T-helper 1 cell treated with Interleukin-12 subunit alpha and Interleukin-12 subunit beta and Interleukin-4 antibody, amounts not matched to agents 30 μg/mL and 1 μg/mL, for 36 hours (primary cell): Measurements from ENCODE around the gene FYN.
A peak's percentile ranks its signal among the peaks of the same experiment; 100 is the strongest.

Experiments used
- H3K27ac Mint-ChIP-seq: one replicate; pipeline ENCODE4 v1.8.0; 2021; ENCODE audit warnings: mild to moderate bottlenecking, mixed read lengths
- H3K27me3 Mint-ChIP-seq: one replicate; pipeline ENCODE4 v1.8.0; 2021; ENCODE audit warnings: low read depth, mixed read lengths
- H3K36me3 Mint-ChIP-seq: one replicate; pipeline ENCODE4 v1.8.0; 2021; ENCODE audit warnings: low read depth, mixed read lengths
- H3K4me1 Mint-ChIP-seq: one replicate; pipeline ENCODE4 v1.8.0; 2021; ENCODE audit warnings: low read depth, mixed read lengths
- H3K4me3 Mint-ChIP-seq: one replicate; pipeline ENCODE4 v1.8.0; 2021; ENCODE audit warnings: mild to moderate bottlenecking, moderate library complexity, mixed read lengths
- H3K9me3 Mint-ChIP-seq: one replicate; pipeline ENCODE4 v1.8.0; 2021; ENCODE audit warnings: mixed read lengths

Gene FYN

DNA sequence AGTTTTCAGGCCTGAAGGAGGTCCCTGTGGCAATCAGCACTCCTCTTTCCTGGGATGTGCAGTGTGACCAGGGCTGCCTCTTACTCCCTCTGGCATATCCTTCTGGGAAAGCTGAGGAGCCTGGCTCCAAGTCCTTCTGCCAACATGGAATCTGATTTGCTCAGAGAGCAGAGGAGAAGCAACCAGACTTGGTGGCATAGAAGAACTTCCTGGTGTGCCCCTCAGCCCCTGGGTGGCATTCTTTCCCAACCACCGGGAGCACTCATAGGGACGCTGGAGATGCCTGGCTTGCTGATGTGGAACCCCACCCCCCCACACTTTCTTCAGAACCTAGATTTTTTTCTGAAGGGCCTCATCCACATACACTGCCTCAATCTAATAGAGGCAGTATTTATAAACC, 160.0 kb downstream of the FYN start:
- Mint-ChIP-seq H3K27ac (no peak overlapping the region), H3K4me3 (no peak overlapping the region), H3K9me3 (no peaks in the 10 kb centered on the region), H3K27me3 (no peaks in the 10 kb centered on the region), H3K4me1 (peaks cover 56% of the 10 kb centered on the region), H3K36me3 (peaks cover 37% of the 10 kb centered on the region)

GRCh38 chr6:111711984-111712752, 161.1 kb downstream of the FYN start:
- no peaks in the 10 kb centered on the region for H3K9me3 Mint-ChIP-seq
- no peaks in the 10 kb centered on the region for H3K27me3 Mint-ChIP-seq
- peaks cover 33% of the 10 kb centered on the region for H3K36me3 Mint-ChIP-seq
- no peak overlapping the region for H3K4me3 Mint-ChIP-seq
- peaks cover 56% of the 10 kb centered on the region for H3K4me1 Mint-ChIP-seq
- peak overlapping the region; percentile 57 for H3K27ac Mint-ChIP-seq

DNA sequence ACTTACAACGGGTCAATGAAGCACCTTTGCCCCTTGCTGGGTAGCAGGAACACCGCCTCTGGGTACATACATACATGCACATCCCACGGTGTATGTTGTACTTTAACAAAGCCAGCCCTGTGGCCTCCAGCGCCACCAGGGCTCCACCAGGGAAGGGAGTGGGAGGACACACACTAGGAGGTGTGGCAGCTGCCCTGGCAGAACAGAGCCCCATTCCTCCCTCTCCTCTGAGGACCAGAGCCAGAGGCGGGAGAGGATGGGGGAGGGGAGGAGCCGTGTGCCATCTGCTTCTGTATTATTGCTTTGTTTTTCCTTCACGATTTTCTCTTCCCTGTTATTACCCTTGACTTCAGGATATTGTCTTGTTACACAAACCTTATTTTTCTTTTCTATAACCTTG, 161.8 kb downstream of the FYN start:
- peak overlapping the region; percentile 57 for H3K27ac Mint-ChIP-seq
- H3K9me3 Mint-ChIP-seq: no peaks in the 10 kb centered on the region
- H3K36me3 Mint-ChIP-seq: peaks cover 33% of the 10 kb centered on the region
- H3K4me3 Mint-ChIP-seq: no peak overlapping the region
- H3K4me1 Mint-ChIP-seq: peaks cover 56% of the 10 kb centered on the region
- H3K27me3 Mint-ChIP-seq: no peaks in the 10 kb centered on the region

GRCh38 chr6:111710911-111711310, 162.3 kb downstream of the FYN start:
- Mint-ChIP-seq H3K27me3 (no peaks in the 10 kb centered on the region), H3K27ac (peak overlapping the region; percentile 31), H3K36me3 (peaks cover 32% of the 10 kb centered on the region), H3K4me3 (no peak overlapping the region), H3K4me1 (peaks cover 52% of the 10 kb centered on the region), H3K9me3 (no peaks in the 10 kb centered on the region)

- no peak overlapping the region for H3K4me3 Mint-ChIP-seq
- H3K36me3 Mint-ChIP-seq: peaks cover 29% of the 10 kb centered on the region
Measured at GRCh38 chr6:111710439-111710838, 162.8 kb downstream of the FYN start.

DNA sequence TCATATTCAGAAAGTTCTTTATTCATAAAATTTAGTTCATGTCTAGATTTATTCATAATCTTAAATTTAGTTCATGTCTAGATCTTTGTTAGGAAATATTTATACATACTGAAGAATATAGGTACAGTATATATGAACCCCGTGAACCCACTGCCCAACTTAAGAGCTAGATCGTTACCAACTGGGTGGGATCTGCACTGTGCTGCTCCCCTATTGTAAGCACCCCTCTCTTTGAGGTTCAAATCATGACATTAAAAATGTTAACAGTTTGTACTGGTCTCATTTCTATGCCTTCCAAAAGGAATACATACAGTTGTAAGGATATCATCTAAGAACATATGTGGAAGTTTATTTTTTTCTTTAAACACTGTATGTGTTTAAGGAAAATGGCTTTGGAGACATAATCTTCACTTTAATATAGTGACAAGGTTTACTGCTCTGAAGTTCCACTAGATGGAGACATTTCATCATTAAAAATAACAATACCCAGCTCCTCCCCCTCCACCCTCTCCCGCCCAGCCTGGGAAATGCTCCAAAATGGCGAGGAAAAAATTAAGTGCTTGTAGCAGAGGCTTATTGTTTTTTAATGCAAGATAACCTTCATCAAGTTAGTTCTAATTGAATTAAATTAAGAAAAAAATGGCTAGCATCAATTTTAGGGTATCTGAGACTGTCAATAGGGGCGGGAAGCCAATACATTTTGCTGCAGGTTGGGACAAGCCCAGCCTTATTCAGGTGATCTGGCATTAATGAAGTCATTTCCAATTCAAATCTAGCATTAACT, 163.4 kb downstream of the FYN start:
- Mint-ChIP-seq H3K4me1 (peaks cover 43% of the 10 kb centered on the region), H3K36me3 (peaks cover 27% of the 10 kb centered on the region), H3K27me3 (no peaks in the 10 kb centered on the region), H3K4me3 (no peak overlapping the region), H3K27ac (peak overlapping the region; percentile 8), H3K9me3 (no peaks in the 10 kb centered on the region)

More at GRCh38 chr6:111710439-111710838, 162.8 kb downstream of the FYN start:
- Mint-ChIP-seq H3K4me1 (peaks cover 49% of the 10 kb centered on the region), H3K9me3 (no peaks in the 10 kb centered on the region), H3K27ac (peak overlapping the region; percentile 8), H3K27me3 (no peaks in the 10 kb centered on the region)

DNA sequence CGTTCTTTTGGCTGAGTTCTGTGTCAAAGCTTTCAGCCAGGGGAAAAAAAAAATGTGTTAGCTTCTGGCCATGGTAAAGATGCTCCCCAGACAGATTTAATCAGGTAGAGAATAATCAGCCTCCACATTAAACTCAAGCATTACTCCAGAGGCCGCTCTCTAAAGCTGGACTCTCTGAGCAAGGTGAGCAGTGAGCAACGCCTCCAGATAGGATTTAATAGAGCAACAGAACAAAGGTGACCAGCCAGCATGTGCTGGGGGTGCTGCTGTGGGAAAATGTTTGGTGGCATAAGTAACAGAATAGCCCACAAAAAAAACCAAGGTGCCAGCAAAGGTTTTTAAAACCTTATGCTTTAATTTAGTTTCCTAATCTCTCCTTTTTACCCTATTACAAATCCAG, 164.1 kb downstream of the FYN start:
- H3K36me3 Mint-ChIP-seq: peaks cover 25% of the 10 kb centered on the region
- H3K9me3 Mint-ChIP-seq: no peaks in the 10 kb centered on the region
- no peak overlapping the region for H3K4me3 Mint-ChIP-seq
- peaks cover 37% of the 10 kb centered on the region for H3K4me1 Mint-ChIP-seq
- H3K27me3 Mint-ChIP-seq: no peaks in the 10 kb centered on the region
- H3K27ac Mint-ChIP-seq: peak overlapping the region; percentile 8

GRCh38 chr6:111707773-111708172, 165.5 kb downstream of the FYN start:
- H3K9me3 Mint-ChIP-seq: no peaks in the 10 kb centered on the region
- H3K27me3 Mint-ChIP-seq: no peaks in the 10 kb centered on the region
- peaks cover 25% of the 10 kb centered on the region for H3K36me3 Mint-ChIP-seq
- peaks cover 29% of the 10 kb centered on the region for H3K4me1 Mint-ChIP-seq
- no peak overlapping the region for H3K4me3 Mint-ChIP-seq
- H3K27ac Mint-ChIP-seq: peak overlapping the region; percentile 5

DNA sequence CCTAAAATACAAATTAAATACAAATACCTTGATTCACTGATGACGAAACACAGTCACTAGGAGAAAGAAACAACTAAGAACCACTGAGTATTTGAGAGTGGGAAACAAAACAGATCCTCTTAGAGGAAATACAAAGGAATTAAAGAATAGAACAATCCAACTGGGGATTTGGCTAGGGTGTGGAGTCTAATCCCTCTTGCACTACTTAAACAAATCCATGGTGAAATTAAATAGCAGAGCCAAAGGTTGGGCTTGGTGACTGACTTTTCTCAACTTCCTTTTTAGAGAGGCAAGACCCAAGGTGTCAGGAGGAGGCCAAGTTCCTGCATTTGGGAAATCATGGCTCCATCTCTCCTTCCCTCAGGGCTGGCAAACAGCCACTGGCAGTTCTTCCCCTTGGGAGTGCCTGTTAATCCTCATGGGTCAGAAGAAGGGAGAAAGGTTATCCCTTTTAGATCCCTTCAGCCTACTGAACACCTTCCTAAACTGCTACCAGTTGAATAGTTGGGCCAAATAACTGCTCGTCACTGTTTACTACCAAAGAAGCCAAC, 166.3 kb downstream of the FYN start:
- no peak overlapping the region for H3K27ac Mint-ChIP-seq
- H3K4me3 Mint-ChIP-seq: no peak overlapping the region
- no peaks in the 10 kb centered on the region for H3K27me3 Mint-ChIP-seq
- peaks cover 20% of the 10 kb centered on the region for H3K4me1 Mint-ChIP-seq
- no peaks in the 10 kb centered on the region for H3K9me3 Mint-ChIP-seq
- peaks cover 23% of the 10 kb centered on the region for H3K36me3 Mint-ChIP-seq

DNA sequence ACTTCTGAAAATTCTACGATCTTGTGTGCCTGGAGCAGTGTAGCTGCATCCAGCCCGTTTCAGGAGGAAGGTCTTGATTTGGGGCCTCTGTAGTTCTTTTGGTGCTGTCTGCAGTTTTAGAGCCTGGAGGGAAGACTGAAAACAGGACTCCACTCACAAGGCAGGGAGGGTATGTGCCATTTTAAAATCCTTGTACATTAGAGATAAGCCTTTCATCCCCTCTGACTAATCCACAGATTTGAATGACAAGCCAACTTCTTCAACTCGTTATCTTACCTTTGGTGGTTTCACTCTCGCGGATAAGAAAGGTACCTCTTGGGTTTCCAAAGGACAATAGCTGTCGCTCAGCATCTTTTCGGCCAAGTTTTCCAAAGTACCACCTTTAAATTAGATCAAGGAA, 169.5 kb downstream of the FYN start:
- no peaks in the 10 kb centered on the region for H3K9me3 Mint-ChIP-seq
- H3K36me3 Mint-ChIP-seq: peaks cover 36% of the 10 kb centered on the region
- no peak overlapping the region for H3K27ac Mint-ChIP-seq
- H3K27me3 Mint-ChIP-seq: no peaks in the 10 kb centered on the region
- peaks cover 13% of the 10 kb centered on the region for H3K4me1 Mint-ChIP-seq
- H3K4me3 Mint-ChIP-seq: no peak overlapping the region

DNA sequence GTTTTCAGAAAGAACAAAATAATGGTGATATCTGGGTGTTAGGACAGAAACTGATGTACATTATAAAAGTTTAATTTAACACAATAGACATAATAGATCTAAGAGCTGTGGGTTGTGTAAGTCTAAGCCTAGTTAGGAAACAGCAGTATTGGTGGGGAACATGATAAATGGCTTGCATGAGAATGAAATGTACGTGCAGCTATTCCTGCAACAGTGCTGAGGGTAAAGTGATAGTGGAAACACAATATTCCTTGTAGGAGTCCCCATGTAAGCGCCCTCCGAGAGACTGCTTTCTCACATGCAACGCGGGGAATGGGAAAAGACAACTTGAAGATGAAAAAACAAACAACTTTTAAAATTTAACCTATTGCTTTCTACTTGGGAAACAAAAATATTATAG, 171.0 kb downstream of the FYN start:
- Mint-ChIP-seq H3K4me3 (no peak overlapping the region), H3K9me3 (no peaks in the 10 kb centered on the region), H3K36me3 (peaks cover 38% of the 10 kb centered on the region), H3K27ac (no peak overlapping the region), H3K27me3 (no peaks in the 10 kb centered on the region), H3K4me1 (peaks cover 12% of the 10 kb centered on the region)

DNA sequence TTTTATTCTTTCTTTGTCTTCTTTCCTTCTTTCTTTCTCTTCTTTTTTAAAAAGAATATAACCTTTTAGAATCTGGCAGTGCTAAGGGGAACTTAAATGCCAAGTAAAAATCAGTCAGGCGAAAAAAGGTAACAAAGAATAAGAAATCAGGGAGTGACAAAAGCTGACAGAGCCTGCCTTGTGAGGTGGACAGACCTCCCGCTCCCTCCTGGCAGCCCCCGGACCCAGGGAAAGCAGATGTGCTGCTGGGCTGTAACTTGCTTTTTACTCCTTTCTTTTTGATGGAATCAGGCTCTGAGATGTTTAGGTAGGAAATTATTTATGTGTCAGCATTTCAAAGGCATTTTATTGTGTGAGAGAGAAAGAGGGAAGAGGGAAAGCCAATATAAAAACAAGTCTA, 172.1 kb downstream of the FYN start:
- Mint-ChIP-seq H3K36me3 (peaks cover 40% of the 10 kb centered on the region), H3K27ac (no peak overlapping the region)

GRCh38 chr6:111700135-111700690, 173.0 kb downstream of the FYN start:
- Mint-ChIP-seq H3K4me3 (no peak overlapping the region), H3K27ac (no peak overlapping the region), H3K36me3 (peaks cover 48% of the 10 kb centered on the region), H3K27me3 (no peaks in the 10 kb centered on the region), H3K9me3 (no peaks in the 10 kb centered on the region), H3K4me1 (peaks cover 12% of the 10 kb centered on the region)

More for the DNA sequence above, 172.1 kb downstream of the FYN start:
- H3K9me3 Mint-ChIP-seq: no peaks in the 10 kb centered on the region
- peaks cover 12% of the 10 kb centered on the region for H3K4me1 Mint-ChIP-seq
- no peak overlapping the region for H3K4me3 Mint-ChIP-seq
- no peaks in the 10 kb centered on the region for H3K27me3 Mint-ChIP-seq

DNA sequence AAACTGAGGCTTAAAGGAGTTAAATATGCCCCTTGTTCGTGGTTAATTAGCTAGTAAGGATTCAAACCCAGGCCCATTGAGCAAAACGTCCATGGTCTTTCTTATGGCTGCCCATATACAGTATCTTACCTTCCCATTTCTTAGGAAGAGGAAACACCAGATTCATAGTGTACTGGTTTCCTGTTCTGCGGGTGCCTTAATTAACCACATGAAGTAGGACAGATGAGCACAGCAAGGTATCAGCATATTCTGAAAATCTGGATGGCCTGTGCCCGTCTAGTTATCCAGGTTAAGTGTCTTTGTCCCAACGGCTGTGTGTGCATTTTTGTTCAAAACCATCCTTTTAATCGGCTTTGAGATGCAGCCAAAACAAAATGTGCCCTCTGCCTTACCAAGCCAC, 174.1 kb downstream of the FYN start:
- Mint-ChIP-seq H3K27ac (no peak overlapping the region), H3K27me3 (no peaks in the 10 kb centered on the region), H3K36me3 (peaks cover 57% of the 10 kb centered on the region), H3K9me3 (no peaks in the 10 kb centered on the region), H3K4me3 (no peak overlapping the region), H3K4me1 (peaks cover 13% of the 10 kb centered on the region)
